Activated naive CD4-positive, alpha-beta T cell treated with anti-CD3 and anti-CD28 coated beads, Interleukin-2, amount 50 U/mL, for 16 hours (primary cell): ENCODE results near the gene CYB5D1.

Experiments
- DNase-seq: peaks from one replicate; pipeline ENCODE4 v3.0.0-alpha.2; 2020

CYB5D1 gene

GRCh38 chr17:7845359-7846062 is 12.3 kb upstream of the CYB5D1 start:
- no peak for DNase-seq

DNA sequence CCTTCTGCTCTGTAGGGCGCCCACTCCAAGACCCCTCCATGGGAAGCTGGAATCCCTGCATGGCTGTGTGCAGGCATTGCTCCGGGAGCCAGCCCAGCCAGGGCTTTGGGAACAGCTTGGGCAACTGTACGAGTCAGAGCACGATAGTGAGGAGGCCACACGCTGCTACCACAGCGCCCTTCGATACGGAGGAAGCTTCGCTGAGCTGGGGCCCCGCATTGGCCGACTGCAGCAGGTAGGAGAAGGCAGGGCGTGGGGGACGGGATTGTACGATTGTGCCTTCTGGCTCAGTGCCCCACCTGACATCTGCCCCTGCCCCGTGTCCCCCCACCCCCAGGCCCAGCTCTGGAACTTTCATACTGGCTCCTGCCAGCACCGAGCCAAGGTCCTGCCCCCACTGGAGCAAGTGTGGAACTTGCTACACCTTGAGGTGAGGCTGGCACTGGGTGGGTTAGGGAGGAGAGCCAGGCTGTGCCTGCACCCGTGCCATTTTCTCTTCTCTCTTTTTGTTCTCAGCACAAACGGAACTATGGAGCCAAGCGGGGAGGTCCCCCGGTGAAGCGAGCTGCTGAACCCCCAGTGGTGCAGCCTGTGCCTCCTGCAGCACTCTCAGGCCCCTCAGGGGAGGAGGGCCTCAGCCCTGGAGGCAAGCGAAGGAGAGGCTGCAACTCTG is 11.6 kb upstream of the CYB5D1 start:
- DNase-seq = no peak

GRCh38 chr17:7846765-7847661 is 10.8 kb upstream of the CYB5D1 start:
- no peak for DNase-seq

DNA sequence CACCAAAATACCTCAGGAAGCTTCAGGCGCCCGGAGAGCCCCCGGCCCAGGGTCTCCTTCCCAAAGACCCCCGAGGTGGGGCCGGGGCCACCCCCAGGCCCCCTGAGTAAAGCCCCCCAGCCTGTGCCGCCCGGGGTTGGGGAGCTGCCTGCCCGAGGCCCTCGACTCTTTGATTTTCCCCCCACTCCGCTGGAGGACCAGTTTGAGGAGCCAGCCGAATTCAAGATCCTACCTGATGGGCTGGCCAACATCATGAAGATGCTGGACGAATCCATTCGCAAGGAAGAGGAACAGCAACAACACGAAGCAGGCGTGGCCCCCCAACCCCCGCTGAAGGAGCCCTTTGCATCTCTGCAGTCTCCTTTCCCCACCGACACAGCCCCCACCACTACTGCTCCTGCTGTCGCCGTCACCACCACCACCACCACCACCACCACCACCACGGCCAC is 9.6 kb upstream of the CYB5D1 start:
- no peak for DNase-seq

DNA sequence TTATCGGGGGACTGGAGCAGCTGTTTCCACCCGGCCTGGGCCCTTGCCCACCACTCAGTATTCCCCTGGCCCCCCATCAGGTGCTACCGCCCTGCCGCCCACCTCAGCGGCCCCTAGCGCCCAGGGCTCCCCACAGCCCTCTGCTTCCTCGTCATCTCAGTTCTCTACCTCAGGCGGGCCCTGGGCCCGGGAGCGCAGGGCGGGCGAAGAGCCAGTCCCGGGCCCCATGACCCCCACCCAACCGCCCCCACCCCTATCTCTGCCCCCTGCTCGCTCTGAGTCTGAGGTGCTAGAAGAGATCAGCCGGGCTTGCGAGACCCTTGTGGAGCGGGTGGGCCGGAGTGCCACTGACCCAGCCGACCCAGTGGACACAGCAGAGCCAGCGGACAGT is 9.1 kb upstream of the CYB5D1 start:
- no peak for DNase-seq

- no peak for DNase-seq
Observed at GRCh38 chr17:7849130-7849750, 8.6 kb upstream of the CYB5D1 start.

DNA sequence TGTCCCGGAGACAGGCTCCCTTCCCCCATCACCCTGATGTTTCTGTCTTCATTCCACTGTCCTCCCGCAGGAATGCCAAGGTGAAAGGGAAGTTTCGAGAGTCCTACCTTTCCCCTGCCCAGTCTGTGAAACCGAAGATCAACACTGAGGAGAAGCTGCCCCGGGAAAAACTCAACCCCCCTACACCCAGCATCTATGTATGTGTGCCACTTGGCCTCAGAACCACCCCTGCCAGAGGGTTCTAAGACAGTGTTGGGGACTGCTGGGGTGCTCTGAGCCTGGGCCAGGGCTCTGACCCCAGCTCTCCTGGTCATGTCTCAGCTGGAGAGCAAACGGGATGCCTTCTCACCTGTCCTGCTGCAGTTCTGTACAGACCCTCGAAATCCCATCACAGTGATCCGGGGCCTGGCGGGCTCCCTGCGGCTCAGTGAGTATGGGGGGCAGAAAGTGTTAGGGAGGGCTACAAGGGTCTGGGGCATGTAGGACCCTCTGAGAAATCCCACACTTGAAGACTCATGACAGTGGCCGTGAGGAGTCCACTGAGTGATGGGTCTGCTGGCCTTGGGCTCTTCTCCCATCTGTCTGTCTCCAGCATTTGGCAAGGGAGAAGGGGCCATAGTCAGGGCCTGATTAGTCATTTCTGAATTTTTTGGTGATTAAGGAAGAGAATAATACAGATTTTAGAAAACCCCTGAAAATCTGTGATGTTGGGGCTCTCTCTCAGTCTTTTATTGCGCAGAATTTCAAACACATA is 7.9 kb upstream of the CYB5D1 start:
- no peak for DNase-seq

DNA sequence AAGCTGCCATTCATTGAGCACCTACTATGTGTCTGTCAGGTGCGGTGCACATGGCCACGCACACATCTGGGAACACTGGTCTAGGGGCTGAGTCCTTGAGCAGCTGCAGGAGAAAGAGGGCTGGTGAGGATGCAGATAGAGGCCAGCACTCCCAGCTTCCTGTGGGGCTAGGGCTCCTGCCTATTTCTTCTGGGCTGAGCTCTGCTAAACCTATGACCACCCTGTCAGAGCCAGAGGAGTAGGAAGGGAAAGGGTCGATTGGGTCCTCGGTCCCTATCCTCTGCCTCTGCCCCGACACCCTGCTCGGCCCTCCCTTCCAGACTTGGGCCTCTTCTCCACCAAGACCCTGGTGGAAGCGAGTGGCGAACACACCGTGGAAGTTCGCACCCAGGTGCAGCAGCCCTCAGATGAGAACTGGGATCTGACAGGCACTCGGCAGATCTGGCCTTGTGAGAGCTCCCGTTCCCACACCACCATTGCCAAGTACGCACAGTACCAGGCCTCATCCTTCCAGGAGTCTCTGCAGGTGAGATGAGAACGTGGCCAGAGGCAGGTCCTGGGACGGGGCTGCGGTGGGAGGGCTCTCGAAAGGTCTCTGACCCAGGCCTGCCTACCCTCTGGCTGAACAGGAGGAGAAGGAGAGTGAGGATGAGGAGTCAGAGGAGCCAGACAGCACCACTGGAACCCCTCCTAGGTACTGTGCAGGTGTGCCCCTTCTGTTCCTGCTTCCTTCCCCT is 6.9 kb upstream of the CYB5D1 start:
- DNase-seq = no peak

- peak; percentile 95 for DNase-seq
Observed at GRCh38 chr17:7851438-7852261, 6.2 kb upstream of the CYB5D1 start.

- no peak for DNase-seq
Observed at GRCh38 chr17:7852262-7852670, 5.5 kb upstream of the CYB5D1 start.

DNA sequence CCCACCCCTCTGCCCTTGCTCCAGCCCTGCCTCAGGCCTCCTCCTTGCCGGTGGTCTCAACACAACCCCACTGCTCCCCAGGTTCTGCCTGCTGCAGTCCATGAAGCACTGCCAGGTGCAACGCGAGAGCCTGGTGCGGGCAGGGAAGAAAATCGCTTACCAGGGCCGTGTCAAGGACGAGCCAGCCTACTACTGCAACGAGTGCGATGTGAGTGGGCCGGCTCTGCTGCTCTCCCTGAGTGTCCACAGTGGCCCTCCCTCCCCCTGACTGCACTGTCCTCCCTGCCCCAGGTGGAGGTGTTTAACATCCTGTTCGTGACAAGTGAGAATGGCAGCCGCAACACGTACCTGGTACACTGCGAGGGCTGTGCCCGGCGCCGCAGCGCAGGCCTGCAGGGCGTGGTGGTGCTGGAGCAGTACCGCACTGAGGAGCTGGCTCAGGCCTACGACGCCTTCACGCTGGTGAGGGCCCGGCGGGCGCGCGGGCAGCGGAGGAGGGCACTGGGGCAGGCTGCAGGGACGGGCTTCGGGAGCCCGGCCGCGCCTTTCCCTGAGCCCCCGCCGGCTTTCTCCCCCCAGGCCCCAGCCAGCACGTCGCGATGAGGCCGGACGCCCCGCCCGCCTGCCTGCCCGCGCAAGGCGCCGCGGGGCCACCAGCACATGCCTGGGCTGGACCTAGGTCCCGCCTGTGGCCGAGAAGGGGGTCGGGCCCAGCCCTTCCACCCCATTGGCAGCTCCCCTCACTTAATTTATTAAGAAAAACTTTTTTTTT is 4.7 kb upstream of the CYB5D1 start:
- no peak for DNase-seq

GRCh38 chr17:7853691-7854038 is 4.1 kb upstream of the CYB5D1 start:
- no peak for DNase-seq

GRCh38 chr17:7854078-7854777 is 3.6 kb upstream of the CYB5D1 start:
- DNase-seq = no peak

DNA sequence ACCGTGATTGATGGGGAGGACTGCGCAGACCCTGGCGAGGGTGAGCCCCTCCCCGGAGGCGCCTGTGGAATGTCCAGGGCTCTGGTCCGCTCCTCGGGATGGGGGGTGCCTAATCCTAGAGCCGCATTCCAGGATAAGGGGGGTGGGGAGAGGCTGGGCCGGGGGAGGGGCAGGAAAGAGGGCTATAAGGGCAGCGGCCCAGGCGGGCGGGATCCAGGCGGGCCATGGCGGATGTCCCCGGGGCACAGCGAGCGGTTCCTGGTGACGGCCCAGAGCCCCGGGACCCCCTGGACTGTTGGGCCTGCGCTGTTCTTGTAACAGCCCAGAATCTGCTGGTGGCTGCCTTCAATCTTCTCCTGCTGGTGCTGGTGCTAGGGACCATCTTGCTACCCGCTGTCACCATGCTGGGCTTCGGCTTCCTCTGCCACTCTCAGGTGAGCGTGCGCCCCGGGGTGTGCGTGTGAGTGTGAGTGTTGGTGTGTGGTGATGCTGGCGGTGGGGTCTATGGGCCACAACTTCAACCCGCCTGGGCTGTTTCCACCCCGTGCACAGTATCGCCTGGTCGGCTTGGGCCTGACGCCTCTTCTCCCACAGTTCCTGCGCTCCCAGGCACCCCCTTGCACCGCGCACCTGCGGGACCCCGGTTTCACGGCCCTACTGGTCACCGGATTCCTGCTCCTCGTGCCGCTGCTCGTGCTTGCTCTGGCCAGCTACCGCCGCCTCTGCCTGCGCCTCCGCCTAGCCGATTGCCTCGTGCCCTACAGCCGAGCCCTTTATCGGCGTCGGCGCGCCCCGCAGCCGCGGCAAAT is 2.7 kb upstream of the CYB5D1 start, which contains the start of gene TMEM88:
Gene TMEM88, plus strand, starts transcription at position 216 of the 809 bp plus-strand sequence. Its CDS starts 9 bp downstream, at position 225.
- no peak for DNase-seq

- DNase-seq = no peak
Observed at GRCh38 chr17:7855660-7856010, 2.2 kb upstream of the CYB5D1 start.

GRCh38 chr17:7856011-7856810 is 1.6 kb upstream of the CYB5D1 start:
- peak; percentile 48 for DNase-seq
